ENCODE results near the gene OR6B1. TPM values are rescaled to one million over a fixed set of nuclear protein-coding genes. Genes with fewer than 3 reads are reported as not detected.

Gene OR6B1
- total and polyA plus RNA-seq, 2 donors (not counting 1 experiment from before 2014, with no cell fraction given) = not detected

DNA sequence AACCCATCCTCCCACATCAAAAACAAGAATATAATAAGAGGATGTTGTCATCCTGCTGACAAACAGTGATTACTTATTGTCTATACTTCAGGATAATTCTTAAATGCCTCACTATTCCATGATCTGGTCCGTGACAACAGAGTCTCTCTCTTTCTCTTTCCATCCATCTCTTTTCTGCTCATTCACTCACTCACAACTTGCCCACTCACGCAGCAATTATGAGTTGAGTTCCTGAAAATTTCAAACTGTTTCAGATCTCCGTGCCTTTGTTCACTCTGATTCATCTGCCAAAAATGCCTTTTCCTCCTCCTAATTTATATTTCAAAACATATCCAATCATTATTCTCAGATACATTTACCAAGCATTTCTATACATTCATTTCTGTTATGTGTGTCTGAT, 1.4 kb downstream of the OR6B1 start:
- no peak overlapping the region for H3K27ac Mint-ChIP-seq
- 75% methylated on average over 1 of the region's 3 CpGs for WGBS (ENCODE audit: insufficient coverage)
- intact Hi-C loops (cut with micrococcal nuclease) = no loop called here
- Histone ChIP-seq H3K36me3 (replicated peaks in 1 of 2; ENCODE audit: control extremely low read depth in 1 of 2, control insufficient read depth in 1 of 2, extremely low read depth in 1 of 2, insufficient read depth in 2 of 2, low read length in 1 of 2) (no peaks in the 10 kb centered on the region), H2AFZ (ENCODE audit: insufficient read depth, low read depth, low read length, poor library complexity, severe bottlenecking) (no peak overlapping the region), H3K9ac (ENCODE audit: low read length) (no peak overlapping the region), H3K4me2 (replicated peaks; ENCODE audit: low read depth, low read length, poor library complexity, severe bottlenecking) (no peak overlapping the region), H3K4me1 (ENCODE audit: control insufficient read depth in 2 of 2, insufficient read depth in 2 of 2, low read length in 2 of 2) (no peaks in the 10 kb centered on the region), H3K27me3 (replicated peaks in 1 of 4; ENCODE audit: control extremely low read depth in 1 of 4, control insufficient read depth in 3 of 4, insufficient read depth in 4 of 4, low read length in 3 of 4) (no peaks in the 10 kb centered on the region), H4K20me1 (ENCODE audit: control insufficient read depth, insufficient read depth, low read length, poor library complexity, severe bottlenecking) (no peaks in the 10 kb centered on the region), H3K9me3 (ENCODE audit: control extremely low read depth in 1 of 3, control insufficient read depth in 2 of 3, insufficient read depth in 1 of 3, low read length in 2 of 3) (no peaks in the 10 kb centered on the region), H3K27ac (ENCODE audit: low read length in 2 of 2) (no peak overlapping the region), H3K4me3 (ENCODE audit: control extremely low read depth in 1 of 5, extremely low read depth in 1 of 5, insufficient read depth in 1 of 5, low read depth in 2 of 5, low read length in 4 of 5) (no peak overlapping the region), H3K79me2 (ENCODE audit: control insufficient read depth, insufficient read depth, low read length) (no peaks in the 10 kb centered on the region)
- H3K4me3 Mint-ChIP-seq = no peak overlapping the region
- ChIA-PET CTCF (no interaction called here), POLR2A (no interaction called here)
- ATAC-seq (ENCODE audit: low read depth) (no peak), DNase-seq (no peak)
- H3K27me3 Mint-ChIP-seq = peaks cover under 1% of the 10 kb centered on the region
- no peaks in the 10 kb centered on the region for H3K4me1 Mint-ChIP-seq
- TF ChIP-seq, protein P1, sequence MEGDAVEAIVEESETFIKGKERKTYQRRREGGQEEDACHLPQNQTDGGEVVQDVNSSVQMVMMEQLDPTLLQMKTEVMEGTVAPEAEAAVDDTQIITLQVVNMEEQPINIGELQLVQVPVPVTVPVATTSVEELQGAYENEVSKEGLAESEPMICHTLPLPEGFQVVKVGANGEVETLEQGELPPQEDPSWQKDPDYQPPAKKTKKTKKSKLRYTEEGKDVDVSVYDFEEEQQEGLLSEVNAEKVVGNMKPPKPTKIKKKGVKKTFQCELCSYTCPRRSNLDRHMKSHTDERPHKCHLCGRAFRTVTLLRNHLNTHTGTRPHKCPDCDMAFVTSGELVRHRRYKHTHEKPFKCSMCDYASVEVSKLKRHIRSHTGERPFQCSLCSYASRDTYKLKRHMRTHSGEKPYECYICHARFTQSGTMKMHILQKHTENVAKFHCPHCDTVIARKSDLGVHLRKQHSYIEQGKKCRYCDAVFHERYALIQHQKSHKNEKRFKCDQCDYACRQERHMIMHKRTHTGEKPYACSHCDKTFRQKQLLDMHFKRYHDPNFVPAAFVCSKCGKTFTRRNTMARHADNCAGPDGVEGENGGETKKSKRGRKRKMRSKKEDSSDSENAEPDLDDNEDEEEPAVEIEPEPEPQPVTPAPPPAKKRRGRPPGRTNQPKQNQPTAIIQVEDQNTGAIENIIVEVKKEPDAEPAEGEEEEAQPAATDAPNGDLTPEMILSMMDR (IDR thresholded peaks at IDR 0.05) = no peak
- no peak for TF ChIP-seq EZH2 (IDR thresholded peaks at IDR 0.05; ENCODE audit: borderline replicate concordance, insufficient read depth, low read depth, low read length, poor library complexity, severe bottlenecking)
- no peaks in the 10 kb centered on the region for H3K9me3 Mint-ChIP-seq (ENCODE audit: insufficient read depth)

DNA sequence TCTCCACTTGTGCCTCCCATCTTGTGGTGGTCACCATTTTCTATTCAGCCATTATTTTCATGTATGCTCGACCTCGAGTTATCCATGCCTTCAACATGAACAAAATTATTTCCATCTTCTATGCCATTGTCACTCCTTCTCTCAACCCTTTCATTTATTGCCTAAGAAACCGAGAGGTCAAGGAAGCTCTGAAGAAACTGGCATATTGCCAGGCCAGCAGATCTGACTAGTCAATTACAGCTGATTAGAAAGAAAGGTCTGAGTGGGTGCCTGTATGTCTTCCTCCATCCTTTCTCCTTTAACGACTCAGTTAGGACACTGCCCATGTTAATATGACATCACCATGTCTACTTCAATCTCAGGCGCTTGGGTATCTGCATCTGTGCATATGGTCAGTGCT, 4.6 kb downstream of the OR6B1 start:
- H3K27ac ChIP-seq (ENCODE audit: low read length in 2 of 2) = no peak overlapping the region
- ChIA-PET POLR2A (no interaction called here), CTCF (no interaction called here)
- peaks cover 0 to 5% (median 5%) of the 10 kb centered on the region in 3 donors for H3K9me3 ChIP-seq (ENCODE audit: control extremely low read depth in 1 of 3, control insufficient read depth in 2 of 3, insufficient read depth in 1 of 3, low read length in 2 of 3)
- no peak overlapping the region for H3K27ac Mint-ChIP-seq
- no peaks in the 10 kb centered on the region for H3K27me3 ChIP-seq (replicated peaks in 1 of 4; ENCODE audit: control extremely low read depth in 1 of 4, control insufficient read depth in 3 of 4, insufficient read depth in 4 of 4, low read length in 3 of 4)
- H3K79me2 ChIP-seq (ENCODE audit: control insufficient read depth, insufficient read depth, low read length) = no peaks in the 10 kb centered on the region
- no peaks in the 10 kb centered on the region for H3K4me1 Mint-ChIP-seq
- peaks cover 4% of the 10 kb centered on the region for H3K27me3 Mint-ChIP-seq
- no peak overlapping the region for H3K4me3 ChIP-seq (ENCODE audit: control extremely low read depth in 1 of 5, extremely low read depth in 1 of 5, insufficient read depth in 1 of 5, low read depth in 2 of 5, low read length in 4 of 5)
- no peaks in the 10 kb centered on the region for H3K4me1 ChIP-seq (ENCODE audit: control insufficient read depth in 2 of 2, insufficient read depth in 2 of 2, low read length in 2 of 2)
- ATAC-seq (ENCODE audit: low read depth) (no peak), DNase-seq (no peak)
- no peaks in the 10 kb centered on the region for H3K36me3 ChIP-seq (replicated peaks in 1 of 2; ENCODE audit: control extremely low read depth in 1 of 2, control insufficient read depth in 1 of 2, extremely low read depth in 1 of 2, insufficient read depth in 2 of 2, low read length in 1 of 2)
- 90% methylated on average over 4 of the region's 5 CpGs for WGBS (ENCODE audit: insufficient coverage)
- H3K9me3 Mint-ChIP-seq (ENCODE audit: insufficient read depth) = no peaks in the 10 kb centered on the region
- H3K4me2 ChIP-seq (replicated peaks; ENCODE audit: low read depth, low read length, poor library complexity, severe bottlenecking) = no peak overlapping the region
- TF ChIP-seq, protein P1 (IDR thresholded peaks at IDR 0.05) = no peak
- no peak for TF ChIP-seq EZH2 (IDR thresholded peaks at IDR 0.05; ENCODE audit: borderline replicate concordance, insufficient read depth, low read depth, low read length, poor library complexity, severe bottlenecking)
- no peak overlapping the region for H3K9ac ChIP-seq (ENCODE audit: low read length)
- intact Hi-C loops (cut with micrococcal nuclease) = no loop called here
- no peak overlapping the region for H3K4me3 Mint-ChIP-seq
- no peak overlapping the region for H2AFZ ChIP-seq (ENCODE audit: insufficient read depth, low read depth, low read length, poor library complexity, severe bottlenecking)
- H4K20me1 ChIP-seq (ENCODE audit: control insufficient read depth, insufficient read depth, low read length, poor library complexity, severe bottlenecking) = no peaks in the 10 kb centered on the region
